NCI-H2029 (cell line): Measurements from ENCODE around the gene SLC16A3.
"Not testable (repeated sequence)": the region's sequence is repeated elsewhere in the genome, so short reads cannot be mapped to it uniquely, and the experiment has no call there.

Source experiments
- DNase-seq: peaks from one replicate; lab custom pipeline; 2025; lab: John Stamatoyannopoulos, UW

SLC16A3 gene

GRCh38 chr17:82228842-82229697 lies at the start of gene SLC16A3:
Gene SLC16A3, plus strand, starts transcription at chr17:82229042. Its CDS starts 6,967 bp downstream, at chr17:82236009.
- peak; percentile 21 for DNase-seq

DNA sequence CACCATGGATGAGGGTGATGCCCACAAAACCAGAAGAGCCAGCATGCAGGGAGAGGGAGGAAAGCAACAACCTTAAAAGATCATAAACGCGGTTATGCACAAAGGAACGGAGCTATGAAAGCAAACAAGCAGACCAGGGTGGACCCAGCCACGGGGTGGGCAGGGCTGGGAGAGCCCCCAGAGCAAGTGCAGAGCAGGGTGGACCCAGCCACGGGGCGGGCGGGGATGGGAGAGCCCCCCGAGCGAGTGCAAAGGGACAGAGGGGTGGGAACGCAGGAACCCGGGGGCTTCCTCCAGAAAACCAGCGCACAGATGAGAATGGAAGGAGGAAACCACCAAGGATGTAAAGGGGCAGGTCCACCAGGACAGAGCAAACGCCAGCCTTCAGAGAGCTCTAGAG lies 49.4 kb upstream of the SLC16A3 start:
- DNase-seq, result no peak

DNA sequence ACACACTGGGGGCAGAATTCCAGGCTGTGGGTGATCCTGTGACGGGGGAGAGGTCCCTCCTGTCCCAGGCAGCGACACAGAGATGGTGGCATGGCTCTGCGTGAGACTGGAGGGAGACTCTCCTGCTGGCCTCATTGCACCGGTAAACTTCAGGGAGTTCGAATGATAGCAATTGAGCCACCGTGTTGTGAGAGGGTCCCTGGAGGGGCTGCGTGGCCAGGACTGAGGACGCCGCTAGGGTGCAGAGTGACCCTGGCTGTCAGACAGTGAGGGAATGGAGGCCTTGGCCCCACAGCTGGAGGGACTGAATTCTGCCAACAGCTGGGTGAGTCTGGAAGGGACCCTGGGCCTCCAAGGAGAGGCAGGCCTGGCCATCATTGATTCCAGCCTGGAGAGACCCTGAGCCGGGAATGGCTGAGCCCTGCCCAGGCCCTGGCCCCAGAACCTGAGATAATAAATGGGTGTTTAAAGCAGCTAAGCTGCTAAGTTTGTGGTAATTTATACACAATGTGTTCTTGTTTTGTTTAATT lies 48.8 kb upstream of the SLC16A3 start:
- no peak for DNase-seq

DNA sequence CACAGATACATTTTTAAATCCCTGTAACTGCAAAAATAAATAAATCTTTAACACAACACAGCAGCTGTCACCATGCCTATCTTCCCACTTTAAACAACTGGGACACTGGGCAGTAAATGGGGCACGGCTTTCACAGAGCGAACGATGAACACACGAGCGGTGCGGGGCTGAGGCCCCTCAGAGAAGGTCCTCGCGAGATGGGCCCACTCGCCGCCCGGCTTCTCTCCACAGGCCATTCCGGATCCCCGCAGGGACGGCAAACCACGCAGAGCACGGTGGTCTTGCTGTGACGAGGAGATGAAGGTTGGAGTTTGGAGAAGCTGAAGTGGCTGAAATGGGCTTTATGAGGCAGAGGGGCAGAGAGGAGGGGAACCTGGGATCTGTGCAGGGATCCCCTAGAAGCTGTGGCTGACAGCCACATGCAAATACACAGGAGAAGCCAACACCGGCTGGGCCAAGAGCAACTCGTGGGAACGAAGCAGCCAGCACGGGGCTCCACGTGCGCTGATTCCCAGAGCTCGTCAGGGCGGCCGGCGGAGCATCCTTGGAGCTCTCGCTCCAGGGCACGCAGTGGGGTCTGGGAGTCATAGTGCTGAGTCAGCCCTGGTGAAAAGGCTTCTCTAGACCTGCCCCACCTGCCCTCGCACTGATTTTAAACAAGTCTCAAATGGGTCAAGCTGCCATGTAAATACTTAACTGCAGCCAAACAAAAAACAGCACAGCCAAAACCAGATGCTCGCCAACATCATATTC lies 47.9 kb upstream of the SLC16A3 start:
- DNase-seq, result no peak

- DNase-seq, result no peak
These were observed 44.1 kb upstream of the SLC16A3 start for GRCh38 chr17:82184761-82185160.

DNA sequence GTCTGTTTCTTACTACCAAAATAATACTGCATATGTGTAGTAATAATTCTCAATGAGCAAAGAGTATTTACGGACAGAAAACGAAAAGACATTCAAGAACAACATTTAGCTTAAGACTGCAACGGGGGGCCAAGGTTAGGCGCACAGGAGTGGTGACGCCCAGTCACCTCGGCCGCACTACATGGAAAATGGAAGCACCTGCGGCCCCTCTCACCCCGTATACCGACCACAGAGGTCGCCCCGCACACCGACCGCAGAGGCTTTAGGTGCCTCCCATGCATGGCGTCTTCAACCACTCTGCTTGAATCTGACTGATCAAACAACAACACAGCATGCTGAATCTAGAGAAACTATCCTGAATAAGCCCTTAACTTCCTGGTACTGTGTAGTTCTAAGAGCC lies 42.6 kb upstream of the SLC16A3 start:
- DNase-seq, result no peak

GRCh38 chr17:82187500-82187899 lies 41.3 kb upstream of the SLC16A3 start:
- no peak for DNase-seq

DNA sequence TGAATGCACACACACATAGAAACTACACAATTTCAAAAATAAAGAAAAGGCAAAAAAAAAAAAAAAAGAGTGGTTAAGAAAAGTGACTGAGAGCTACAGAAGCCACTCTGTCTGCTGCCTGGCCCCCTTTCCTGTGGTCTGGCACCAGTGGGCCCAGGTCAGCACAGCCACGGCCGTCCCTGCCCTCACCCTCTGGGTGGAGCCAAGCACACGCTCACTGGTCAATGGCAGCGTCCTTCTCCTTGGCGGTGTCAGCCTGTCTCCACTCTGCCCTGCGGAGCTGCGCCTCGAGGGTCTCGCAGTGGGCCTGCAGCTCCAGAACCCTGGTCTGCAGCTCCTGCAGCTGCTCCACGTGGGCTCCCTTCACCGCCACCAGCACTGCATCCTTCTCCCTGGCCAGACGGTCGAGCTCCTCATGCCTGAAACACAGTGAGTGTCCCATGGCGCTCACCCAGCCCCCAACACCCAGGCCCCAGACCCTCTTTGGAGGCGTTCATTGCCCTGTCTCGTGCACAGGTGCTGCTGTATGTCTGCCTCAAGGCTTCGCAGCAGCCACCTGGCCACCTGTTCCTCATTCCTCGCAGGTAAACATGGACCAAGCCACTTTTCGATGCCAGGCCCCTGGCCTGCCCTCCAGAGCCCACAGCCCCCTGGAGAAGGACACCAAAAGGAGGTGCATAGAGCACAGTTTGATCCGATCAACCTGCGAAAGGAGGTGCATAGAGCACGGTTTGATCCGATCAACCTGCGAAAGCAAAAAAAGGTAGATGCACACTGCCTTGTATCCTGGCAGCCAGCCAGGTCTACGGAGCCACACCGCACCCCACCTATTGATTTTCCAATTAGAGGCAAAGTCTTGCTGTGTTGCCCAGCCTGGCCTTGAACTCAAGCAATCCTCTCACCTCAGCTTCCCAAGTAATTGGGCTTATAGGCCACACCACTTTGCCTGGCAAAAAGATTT lies 40.6 kb upstream of the SLC16A3 start:
- DNase-seq, result no peak

GRCh38 chr17:82193050-82193449 lies 35.8 kb upstream of the SLC16A3 start:
- DNase-seq, result not testable (repeated sequence)

DNA sequence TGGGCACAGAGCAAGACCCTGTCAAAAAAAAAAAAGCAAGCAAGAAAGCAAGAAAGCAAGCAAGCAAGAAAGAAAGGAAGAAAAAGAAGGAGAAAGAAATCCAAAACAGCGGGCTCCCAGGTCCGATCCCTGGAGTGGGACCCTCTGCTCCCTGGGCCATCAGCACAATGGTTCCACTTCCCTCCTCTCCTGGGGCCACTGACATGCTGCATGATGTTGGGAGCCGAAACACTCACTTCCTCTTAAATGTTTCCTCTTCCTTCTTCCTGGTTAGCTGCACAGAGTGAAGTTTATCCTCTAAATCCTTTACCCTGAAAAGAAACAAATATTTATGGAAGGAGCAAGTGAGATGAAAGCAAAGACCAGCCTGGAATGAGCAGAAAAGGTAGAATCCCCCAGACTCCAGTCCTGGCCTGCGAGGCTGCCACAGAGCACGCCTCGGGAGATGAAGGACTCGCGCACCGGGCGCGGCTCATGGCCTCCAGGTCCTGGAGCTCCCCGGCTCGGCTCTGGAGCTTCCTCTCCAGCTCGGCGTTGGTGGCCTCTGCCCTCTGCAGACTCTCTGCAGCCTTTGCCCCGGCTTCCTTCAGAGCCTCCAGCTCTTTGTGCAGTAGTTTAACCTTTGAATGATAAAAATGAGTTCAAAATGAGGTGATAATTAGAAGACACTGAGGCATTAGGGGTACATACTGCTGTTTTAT lies 35.2 kb upstream of the SLC16A3 start:
- DNase-seq, result no peak

- DNase-seq, result no peak
These were observed 34.1 kb upstream of the SLC16A3 start for GRCh38 chr17:82194765-82195164.

GRCh38 chr17:82195675-82196672 lies 32.9 kb upstream of the SLC16A3 start:
- DNase-seq, result no peak

- DNase-seq, result no peak
These were observed 30.8 kb upstream of the SLC16A3 start for GRCh38 chr17:82198092-82198491.

DNA sequence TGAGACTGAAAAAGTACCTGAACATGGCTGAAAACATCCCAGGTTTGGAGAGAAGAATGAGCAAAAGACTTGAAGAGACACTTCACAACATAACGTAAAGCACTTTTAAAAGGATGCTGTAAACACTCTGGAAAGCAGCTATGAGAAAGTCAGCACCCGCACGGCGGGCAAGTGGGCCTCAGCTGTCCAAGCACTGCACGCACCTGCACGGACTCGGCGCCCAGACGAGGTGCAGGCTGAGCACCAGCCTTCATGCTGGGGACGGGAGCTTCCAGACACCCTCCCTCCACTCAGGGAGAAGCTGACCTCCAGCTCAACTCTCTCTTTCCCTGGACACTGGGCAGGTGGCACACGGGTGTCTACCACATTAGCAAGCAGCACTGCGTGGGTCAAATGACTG lies 29.3 kb upstream of the SLC16A3 start:
- DNase-seq, result no peak

DNA sequence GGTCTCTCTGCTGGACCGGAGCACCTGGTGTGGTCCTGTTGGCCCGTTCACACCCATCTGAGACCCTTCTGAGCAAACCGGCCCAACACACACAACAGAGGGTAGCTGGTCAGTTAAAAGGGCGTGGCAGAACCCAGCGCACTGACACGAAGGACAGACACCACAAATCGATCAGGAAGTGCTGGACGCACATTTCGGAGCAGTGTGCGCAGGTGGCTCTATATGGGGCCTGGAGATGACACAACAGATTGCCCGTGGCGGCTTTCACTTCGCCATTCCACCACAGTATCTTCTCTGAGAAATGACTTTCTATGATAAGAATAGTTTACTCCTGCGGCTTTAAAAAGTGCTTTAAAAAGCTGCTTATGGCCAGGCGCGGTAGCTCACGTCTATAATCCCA lies 28.7 kb upstream of the SLC16A3 start:
- DNase-seq, result no peak

GRCh38 chr17:82200743-82201497 lies 27.9 kb upstream of the SLC16A3 start:
- no peak for DNase-seq

GRCh38 chr17:82201498-82201910 lies 27.3 kb upstream of the SLC16A3 start:
- no peak for DNase-seq

DNA sequence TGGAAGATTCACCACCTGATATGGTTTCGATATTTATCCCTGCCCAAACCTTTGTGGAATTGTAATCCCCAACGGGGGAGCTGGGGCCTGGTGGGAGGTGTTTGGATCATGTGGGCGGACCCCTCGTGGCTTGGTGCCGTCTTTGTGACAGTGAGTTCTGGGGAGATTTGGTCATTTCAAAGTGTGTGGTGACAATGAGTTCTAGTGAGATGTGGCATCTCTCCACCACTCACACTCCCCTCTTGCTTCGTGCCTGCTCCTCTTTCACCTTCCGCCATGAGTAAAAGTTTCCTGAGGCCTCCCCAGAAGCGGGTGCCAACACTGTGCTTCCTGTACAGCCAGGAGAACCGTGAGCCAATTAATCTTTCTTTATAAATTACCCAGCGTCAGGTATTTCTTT lies 25.9 kb upstream of the SLC16A3 start:
- no peak for DNase-seq

DNA sequence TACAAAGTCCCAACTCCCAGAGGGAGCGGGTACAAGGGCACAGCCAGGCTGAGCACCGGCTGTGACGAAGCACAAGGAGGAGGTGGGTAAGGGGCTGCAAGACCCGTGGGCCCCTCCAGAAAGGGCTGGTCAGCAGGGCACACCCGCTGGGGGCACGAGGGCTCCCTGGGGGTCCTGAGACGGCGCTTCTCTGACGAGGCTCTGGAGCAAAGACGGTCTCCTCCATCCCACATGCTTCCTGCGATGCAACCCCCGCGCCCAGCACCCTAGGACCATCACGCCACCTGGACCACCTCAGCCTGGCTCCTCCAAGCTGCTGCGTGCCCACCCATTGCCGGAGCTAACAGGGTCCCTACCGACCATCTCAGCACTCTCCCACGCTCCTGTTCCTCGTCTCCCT lies 24.9 kb upstream of the SLC16A3 start:
- no peak for DNase-seq
